Bronchial epithelial cell (primary cell): ENCODE measurements around the gene DCTN3. TPM values are rescaled to one million over a fixed set of nuclear protein-coding genes. Genes with fewer than 3 reads are reported as not detected.

Experiments used
- DNase-seq: peaks from one replicate; pipeline ENCODE4 v3.0.0-alpha.2; 2010; ENCODE audit warnings: low read depth
- FAIRE-seq: peaks from 2 replicates; lab custom pipeline; 2011; peaks lifted over from hg19 to GRCh38; lab: Jason Lieb, UNC
- H3K27me3 ChIP-seq: 2 replicates; pipeline ENCODE4 v1.5.1; 2011; ENCODE audit warnings: low read length; ENCODE audit not compliant: control insufficient read depth, insufficient read depth
- H3K36me3 ChIP-seq: 2 replicates; pipeline ENCODE4 v1.5.1; 2011; ENCODE audit warnings: low read length; ENCODE audit not compliant: control insufficient read depth, insufficient read depth
- H3K4me3 ChIP-seq: 2 replicates; pipeline ENCODE4 v1.5.1; 2011; ENCODE audit warnings: mild to moderate bottlenecking, low read depth, low read length, control low read depth
- total RNA-seq: library from RNA; depleted of rRNA; stranded (reverse); fragments of >200 nt; gene quantifications from 2 replicates; pipeline ENCODE4 v1.2.1, GENCODE V29; 2014
- TF ChIP-seq, protein P1 (sequence below): IDR thresholded peaks from 2 replicates; pipeline ENCODE4 v1.5.1; 2011; ENCODE audit warnings: mild to moderate bottlenecking, moderate library complexity, low read length, control low read depth, inconsistent platforms; ENCODE audit not compliant: insufficient read depth, severe bottlenecking

Gene DCTN3
- total RNA-seq, 1 donor from 2014 or later, result 57.1 TPM

- TF ChIP-seq, protein P1, sequence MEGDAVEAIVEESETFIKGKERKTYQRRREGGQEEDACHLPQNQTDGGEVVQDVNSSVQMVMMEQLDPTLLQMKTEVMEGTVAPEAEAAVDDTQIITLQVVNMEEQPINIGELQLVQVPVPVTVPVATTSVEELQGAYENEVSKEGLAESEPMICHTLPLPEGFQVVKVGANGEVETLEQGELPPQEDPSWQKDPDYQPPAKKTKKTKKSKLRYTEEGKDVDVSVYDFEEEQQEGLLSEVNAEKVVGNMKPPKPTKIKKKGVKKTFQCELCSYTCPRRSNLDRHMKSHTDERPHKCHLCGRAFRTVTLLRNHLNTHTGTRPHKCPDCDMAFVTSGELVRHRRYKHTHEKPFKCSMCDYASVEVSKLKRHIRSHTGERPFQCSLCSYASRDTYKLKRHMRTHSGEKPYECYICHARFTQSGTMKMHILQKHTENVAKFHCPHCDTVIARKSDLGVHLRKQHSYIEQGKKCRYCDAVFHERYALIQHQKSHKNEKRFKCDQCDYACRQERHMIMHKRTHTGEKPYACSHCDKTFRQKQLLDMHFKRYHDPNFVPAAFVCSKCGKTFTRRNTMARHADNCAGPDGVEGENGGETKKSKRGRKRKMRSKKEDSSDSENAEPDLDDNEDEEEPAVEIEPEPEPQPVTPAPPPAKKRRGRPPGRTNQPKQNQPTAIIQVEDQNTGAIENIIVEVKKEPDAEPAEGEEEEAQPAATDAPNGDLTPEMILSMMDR, result no peak
- FAIRE-seq (no peak), DNase-seq (no peak)
- Histone ChIP-seq H3K36me3 (no peaks in the 10 kb centered on the region), H3K27me3 (peaks cover 32% of the 10 kb centered on the region), H3K4me3 (no peak overlapping the region)
Observed at GRCh38 chr9:34573599-34574325, 46.5 kb downstream of the DCTN3 start.

DNA sequence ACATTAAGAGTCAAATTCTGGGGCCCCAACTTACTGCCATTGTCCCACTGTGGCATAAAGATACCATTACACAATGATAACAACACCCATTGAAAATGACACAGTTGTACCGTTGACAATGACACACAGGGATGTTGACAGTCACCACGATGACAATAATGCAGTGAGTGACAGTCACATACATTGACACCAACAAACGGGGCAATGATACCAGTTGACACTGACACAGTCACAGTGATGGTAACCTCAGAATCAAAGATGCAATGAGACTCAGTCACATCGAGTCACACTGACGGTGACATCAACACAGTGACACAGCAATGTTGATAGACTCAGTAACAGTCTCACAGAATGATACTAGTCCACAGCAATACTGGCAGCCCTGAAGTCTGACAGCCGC is 47.7 kb downstream of the DCTN3 start:
- DNase-seq, result no peak
- no peaks in the 10 kb centered on the region for H3K36me3 ChIP-seq
- H3K4me3 ChIP-seq, result no peak overlapping the region
- TF ChIP-seq, protein P1, result no peak
- peak; percentile 98 for FAIRE-seq
- peaks cover 33% of the 10 kb centered on the region for H3K27me3 ChIP-seq

- Histone ChIP-seq H3K36me3 (no peaks in the 10 kb centered on the region), H3K4me3 (no peak overlapping the region), H3K27me3 (peaks cover 32% of the 10 kb centered on the region)
- TF ChIP-seq, protein P1, result no peak
- FAIRE-seq (no peak), DNase-seq (no peak)
Observed at GRCh38 chr9:34572092-34572491, 48.2 kb downstream of the DCTN3 start.

DNA sequence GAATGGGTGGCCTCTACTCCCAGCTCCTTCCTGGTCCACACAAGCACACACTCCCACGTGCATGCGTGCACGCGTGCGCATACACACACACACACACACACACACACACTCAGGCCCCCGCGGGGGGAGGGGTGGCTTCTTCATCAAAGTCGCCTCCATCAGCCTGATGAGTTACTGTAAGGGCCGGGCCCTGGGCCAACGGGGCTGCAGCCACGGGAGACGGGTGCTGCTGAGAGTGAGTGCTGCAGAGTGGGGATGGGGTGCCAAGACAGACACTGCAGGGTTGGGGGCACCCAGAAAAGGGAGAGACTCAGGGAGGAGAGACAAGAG is 48.8 kb downstream of the DCTN3 start:
- TF ChIP-seq, protein P1, result no peak
- no peak for FAIRE-seq
- H3K36me3 ChIP-seq, result no peaks in the 10 kb centered on the region
- no peak overlapping the region for H3K4me3 ChIP-seq
- peaks cover 32% of the 10 kb centered on the region for H3K27me3 ChIP-seq
- no peak for DNase-seq

DNA sequence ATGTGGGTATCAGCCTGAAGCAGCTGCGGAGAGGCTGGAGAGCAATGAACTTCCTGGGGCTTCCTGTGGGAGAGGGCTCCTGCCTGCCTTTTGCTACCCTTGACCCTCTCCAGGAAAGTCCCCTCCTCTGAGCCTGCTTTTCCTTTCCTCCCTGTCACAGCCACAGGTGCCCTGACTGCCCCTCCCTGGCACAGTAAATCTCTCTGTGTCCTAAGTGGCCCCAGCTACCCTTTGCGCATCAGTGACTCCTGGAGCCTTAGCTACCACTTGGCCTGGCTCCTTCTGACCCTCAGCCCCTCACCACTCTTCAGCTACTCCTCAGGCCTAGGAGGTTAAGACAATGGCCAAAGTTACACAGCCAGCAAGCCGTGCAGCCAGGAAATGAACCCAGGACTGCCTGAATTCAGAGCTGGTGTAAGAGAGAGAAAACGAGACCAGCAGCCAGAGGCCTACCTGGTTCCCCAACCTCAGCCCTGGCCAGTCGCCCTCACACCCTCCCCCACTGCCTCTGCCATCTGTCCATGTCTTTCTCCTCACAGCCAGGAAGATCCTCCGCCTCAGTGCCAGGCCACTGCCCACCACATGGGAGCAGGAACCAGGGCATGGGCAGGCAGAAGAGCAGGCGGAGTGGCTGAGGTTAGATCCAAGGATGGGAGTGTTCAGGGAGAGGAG is 49.4 kb downstream of the DCTN3 start:
- no peak for FAIRE-seq
- no peaks in the 10 kb centered on the region for H3K36me3 ChIP-seq
- H3K27me3 ChIP-seq, result peaks cover 29% of the 10 kb centered on the region
- H3K4me3 ChIP-seq, result no peak overlapping the region
- no peak for DNase-seq
- TF ChIP-seq, protein P1, result no peak

DNA sequence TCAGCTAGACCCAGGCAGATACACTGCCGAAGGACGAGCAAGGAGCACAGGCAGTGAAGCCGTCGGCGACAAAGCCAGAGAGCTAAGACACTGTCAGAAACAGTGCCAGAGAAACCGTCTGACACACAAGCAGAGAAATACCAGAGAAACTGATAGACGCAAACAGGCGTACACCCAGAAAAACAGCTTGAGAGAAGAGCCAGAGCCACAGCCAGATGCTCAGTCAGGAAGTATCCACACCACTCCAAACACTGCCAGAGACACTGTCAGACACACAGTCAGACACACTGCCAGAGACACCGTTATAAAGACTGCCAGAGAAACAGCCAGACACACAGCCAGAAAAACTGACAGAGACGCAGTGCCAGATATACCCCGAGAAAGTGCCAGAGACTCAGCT is 49.9 kb downstream of the DCTN3 start:
- DNase-seq (no peak), FAIRE-seq (peak; percentile 58)
- Histone ChIP-seq H3K36me3 (no peaks in the 10 kb centered on the region), H3K27me3 (peaks cover 28% of the 10 kb centered on the region), H3K4me3 (no peak overlapping the region)
- TF ChIP-seq, protein P1, result no peak
